Measurements from ENCODE around the gene FBXL7. TPM values are rescaled to one million over a fixed set of nuclear protein-coding genes. Genes with fewer than 3 reads are reported as not detected.

The FBXL7 gene
- total and polyA plus RNA-seq, 2 donors = 15.3 to 30.3 TPM

- H3K27ac ChIP-seq (ENCODE audit: low read depth) = no peak overlapping the region
- WGBS = 65% methylated on average over 1 of the region's 1 CpG
- H3K4me3 ChIP-seq (ENCODE audit: low read depth, low read length) = no peak overlapping the region
- no peak for DNase-seq (ENCODE audit: extremely low spot score)
- no peaks in the 10 kb centered on the region for H3K36me3 ChIP-seq (ENCODE audit: insufficient read depth)
- no peaks in the 10 kb centered on the region for H3K4me1 ChIP-seq (ENCODE audit: insufficient read depth)
These were observed 483.4 kb downstream of the FBXL7 start for GRCh38 chr5:15983392-15983791.

Small RNAs within 50 kb of the gene (small RNA-seq; reads per million reads assigned to genes)
- gene MIR887 = 66.7 reads per million, percentile 97 among the genes with 10 or more reads in this experiment
